ENCODE measurements around the gene L1CAM. TPM values are rescaled to one million over a fixed set of nuclear protein-coding genes. Genes with fewer than 3 reads are reported as not detected.
A peak's percentile ranks its signal among the peaks of the same experiment; 100 is the strongest.

The L1CAM gene
- total and polyA plus RNA-seq, 11 donors, result 0.99 to 11.0 (median 2.4) TPM

DNA sequence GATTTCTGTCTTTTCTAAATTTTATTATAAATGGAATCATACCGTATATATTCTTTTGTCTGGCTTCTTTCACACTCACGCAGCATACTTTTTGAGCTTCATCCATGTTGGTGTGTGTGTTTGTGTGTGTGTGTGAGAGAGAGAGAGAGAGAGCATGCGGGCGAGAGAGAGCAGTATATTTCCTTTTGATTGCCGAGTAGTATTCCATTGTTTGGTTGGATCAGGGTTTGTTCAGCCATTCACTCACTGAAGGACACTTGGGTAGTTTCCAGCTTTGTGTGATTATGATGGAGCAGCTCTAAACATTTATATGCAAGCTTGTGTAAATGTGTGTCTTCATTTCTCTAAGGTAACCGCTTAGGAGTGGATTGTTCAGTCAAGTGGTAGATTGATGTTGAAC, 3.1 kb upstream of the L1CAM start:
- intact Hi-C loops (cut with DNase I), result loop anchor here in 1 of 10 donors (5.0 kb wide), 1 partner anchor 62 kb away; no protein-coding TSS in a partner anchor

DNA sequence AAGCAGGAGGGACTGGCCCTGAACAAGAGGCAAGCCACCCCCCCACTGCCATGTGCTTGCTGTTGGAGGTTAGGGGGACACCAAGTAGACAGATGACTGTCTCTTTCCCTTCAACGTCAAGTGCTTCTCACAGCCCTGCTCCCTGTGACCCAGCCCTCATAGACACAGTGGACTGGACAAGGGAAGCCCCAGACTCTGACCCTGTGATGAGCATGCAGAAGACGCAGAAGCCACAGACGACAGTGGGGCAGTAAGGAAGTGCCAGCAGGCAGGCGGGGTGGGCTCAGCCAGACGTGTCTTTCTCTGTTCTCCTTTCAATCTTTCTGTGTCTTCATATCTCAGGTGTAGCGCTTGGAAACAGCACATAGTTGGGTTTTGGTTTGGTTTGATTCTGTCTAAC, 2.4 kb upstream of the L1CAM start:
- Histone ChIP-seq H3K36me3 (no peaks in the 10 kb centered on the region), H3K4me1 (peaks cover 0 to 20% (median 0%) of the 10 kb centered on the region in 12 donors), H3K4me3 (no peak overlapping the region), H3K27ac (no peak overlapping the region), H3K27me3 (peaks cover 0 to 92% (median 22%) of the 10 kb centered on the region in 9 donors), H3K9me3 (no peaks in the 10 kb centered on the region)
- DNase-seq, result no peak
- WGBS, 4 donors, result 57 to 72% (median 64%) methylated on average over 6 of the region's 6 CpGs
- TF ChIP-seq POLR2A (IDR thresholded peaks at IDR 0.05), result no peak
- TF ChIP-seq, protein P1, sequence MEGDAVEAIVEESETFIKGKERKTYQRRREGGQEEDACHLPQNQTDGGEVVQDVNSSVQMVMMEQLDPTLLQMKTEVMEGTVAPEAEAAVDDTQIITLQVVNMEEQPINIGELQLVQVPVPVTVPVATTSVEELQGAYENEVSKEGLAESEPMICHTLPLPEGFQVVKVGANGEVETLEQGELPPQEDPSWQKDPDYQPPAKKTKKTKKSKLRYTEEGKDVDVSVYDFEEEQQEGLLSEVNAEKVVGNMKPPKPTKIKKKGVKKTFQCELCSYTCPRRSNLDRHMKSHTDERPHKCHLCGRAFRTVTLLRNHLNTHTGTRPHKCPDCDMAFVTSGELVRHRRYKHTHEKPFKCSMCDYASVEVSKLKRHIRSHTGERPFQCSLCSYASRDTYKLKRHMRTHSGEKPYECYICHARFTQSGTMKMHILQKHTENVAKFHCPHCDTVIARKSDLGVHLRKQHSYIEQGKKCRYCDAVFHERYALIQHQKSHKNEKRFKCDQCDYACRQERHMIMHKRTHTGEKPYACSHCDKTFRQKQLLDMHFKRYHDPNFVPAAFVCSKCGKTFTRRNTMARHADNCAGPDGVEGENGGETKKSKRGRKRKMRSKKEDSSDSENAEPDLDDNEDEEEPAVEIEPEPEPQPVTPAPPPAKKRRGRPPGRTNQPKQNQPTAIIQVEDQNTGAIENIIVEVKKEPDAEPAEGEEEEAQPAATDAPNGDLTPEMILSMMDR (IDR thresholded peaks at IDR 0.05), result no peak
- ATAC-seq, result no peak
- intact Hi-C loops (cut with DNase I), result loop anchor here in 1 of 10 donors (5.0 kb wide), 1 partner anchor 61 kb away; no protein-coding TSS in a partner anchor

More for the DNA sequence above, 3.1 kb upstream of the L1CAM start:
- no peak for DNase-seq
- no peak overlapping the region for H3K27ac ChIP-seq
- 93 to 96% (median 95%) methylated on average over 6 of the region's 6 CpGs for WGBS, 4 donors
- peaks cover 0 to 20% (median 0%) of the 10 kb centered on the region in 12 donors for H3K4me1 ChIP-seq
- no peak overlapping the region for H3K4me3 ChIP-seq
- TF ChIP-seq POLR2A (IDR thresholded peaks at IDR 0.05), result no peak
- TF ChIP-seq, protein P1 (IDR thresholded peaks at IDR 0.05), result no peak
- no peak for ATAC-seq
- H3K36me3 ChIP-seq, result no peaks in the 10 kb centered on the region
- no peaks in the 10 kb centered on the region for H3K9me3 ChIP-seq
- peaks cover 0 to 91% (median 19%) of the 10 kb centered on the region in 9 donors for H3K27me3 ChIP-seq

GRCh38 chrX:153887385-153887784, 1.4 kb upstream of the L1CAM start:
- ATAC-seq, result no peak
- no peak overlapping the region for H3K27ac ChIP-seq
- DNase-seq, result peak in 1 of 5 donors; percentile 7
- H3K27me3 ChIP-seq, result peaks cover 0 to 92% (median 23%) of the 10 kb centered on the region in 9 donors
- no peaks in the 10 kb centered on the region for H3K9me3 ChIP-seq
- intact Hi-C loops (cut with DNase I), result loop anchor here in 1 of 10 donors (5.0 kb wide), 1 partner anchor 60 kb away; no protein-coding TSS in a partner anchor
- no peaks in the 10 kb centered on the region for H3K36me3 ChIP-seq
- TF ChIP-seq POLR2A (IDR thresholded peaks at IDR 0.05), result no peak
- peaks cover 0 to 20% (median 0%) of the 10 kb centered on the region in 12 donors for H3K4me1 ChIP-seq
- no peak overlapping the region for H3K4me3 ChIP-seq
- WGBS, 4 donors, result 57 to 88% (median 67%) methylated on average over 8 of the region's 8 CpGs

- Histone ChIP-seq H3K9me3 (no peaks in the 10 kb centered on the region), H3K4me1 (peaks cover 0 to 20% (median 0%) of the 10 kb centered on the region in 12 donors), H3K4me3 (no peak overlapping the region), H3K27ac (no peak overlapping the region), H3K36me3 (no peaks in the 10 kb centered on the region), H3K27me3 (peaks cover 0 to 93% (median 23%) of the 10 kb centered on the region in 9 donors)
- 22 to 56% (median 41%) methylated on average over 11 to 13 of the region's 13 CpGs for WGBS, 4 donors
- TF ChIP-seq, protein P1 (IDR thresholded peaks at IDR 0.05), result no peak
- no peak for TF ChIP-seq POLR2A (IDR thresholded peaks at IDR 0.05)
- intact Hi-C loops (cut with DNase I), result loop anchor here in 1 of 10 donors (5.0 kb wide), 1 partner anchor 60 kb away; no protein-coding TSS in a partner anchor
- ATAC-seq (no peak), DNase-seq (peak in 1 of 5 donors; percentile 13)
Measured at GRCh38 chrX:153886915-153887314, 942 bp upstream of the L1CAM start.
